Esophagus muscularis mucosa (tissue), 4 donors: Measurements from ENCODE around the gene DEGS1. TPM values are rescaled to one million over a fixed set of nuclear protein-coding genes. Genes with fewer than 3 reads are reported as not detected.

ENCODE experiments used
- DNase-seq: peaks from one replicate; pipeline ENCODE4 v3.0.0-alpha.2; 2017; ENCODE audit errors: extremely low spot score
- H3K27ac ChIP-seq, 4 donors: fragments of 200-600 bp; sonication (generic); replicated peaks in 1 of 4; 1 replicate in 3 of 4; 2 replicates in 1 of 4; pipeline ENCODE4 v1.5.1; 2016 to 2019; ENCODE audit warnings: mild to moderate bottlenecking in 1 of 4
- H3K27me3 ChIP-seq, 4 donors: fragments of 200-600 bp; sonication (generic); one replicate each; pipeline versions ENCODE4 v1.5.1 to v1.6.0; 2016 to 2019
- H3K36me3 ChIP-seq, 4 donors: fragments of 200-600 bp; sonication (generic); one replicate each; pipeline ENCODE4 v1.5.1; 2016 to 2019
- H3K4me1 ChIP-seq, 4 donors: fragments of 200-600 bp; sonication (generic); one replicate each; pipeline ENCODE4 v1.5.1; 2016 to 2019
- H3K4me3 ChIP-seq, 4 donors: fragments of 200-600 bp; sonication (generic); 1 replicate in 2 of 4; 2 replicates in 2 of 4; pipeline ENCODE4 v1.5.1; 2016 to 2019; ENCODE audit warnings: mild to moderate bottlenecking in 4 of 4, moderate library complexity in 1 of 4
- H3K9me3 ChIP-seq, 4 donors: fragments of 200-600 bp; sonication (generic); 1 replicate in 3 of 4; 2 replicates in 1 of 4; pipeline ENCODE4 v1.5.1; 2016 to 2019
- CTCF ChIP-seq, 3 experiments: fragments of 200-600 bp in 2 of 3; fragments of 450-650 bp in 1 of 3; sonication (generic) in 2 of 3; IDR thresholded peaks; one replicate each; pipeline ENCODE4 v1.5.1; 2017 to 2019; ENCODE audit warnings: antibody characterized with exemption in 3 of 3, mild to moderate bottlenecking in 2 of 3, moderate library complexity in 1 of 3
- EP300 ChIP-seq: sonication (generic); formaldehyde crosslinking; IDR thresholded peaks from one replicate; pipeline ENCODE4 v1.6.1; 2017; ENCODE audit warnings: antibody characterized with exemption
- POLR2A ChIP-seq: fragments of 450-650 bp; IDR thresholded peaks from one replicate; pipeline ENCODE4 v1.6.1; 2017; ENCODE audit warnings: antibody characterized with exemption, moderate library complexity, mild to moderate bottlenecking, low read depth
- POLR2AphosphoS5 ChIP-seq, 2 donors: sonication (generic); formaldehyde crosslinking; IDR thresholded peaks; one replicate each; pipeline ENCODE4 v1.6.1; 2017; ENCODE audit warnings: antibody characterized with exemption in 2 of 2
- WGBS: methylation state at CpG from one replicate; pipeline ENCODE4 v1.1.5; 2018; 5-methylcytosine and 5-hydroxymethylcytosine counted together
- intact Hi-C: fragments of 100-400 bp; cut with DNase I; formaldehyde crosslinking; loops from one replicate; pipeline ENCODE4 v1.15.1; 2023
- total RNA-seq, 4 donors: library from RNA; depleted of rRNA; stranded (reverse); fragments of >200 nt; gene quantifications; one replicate each; pipeline versions ENCODE4 v1.1.0 to v1.2.1, GENCODE V29; 2016

DEGS1 gene
- total RNA-seq, 4 donors from 2014 or later: 117 to 152 (median 124) TPM

GRCh38 chr1:224193319-224193966 lies 10.4 kb downstream of the DEGS1 start:
- intact Hi-C loops: no loop called here
- peaks cover 0 to 51% (median 45%) of the 10 kb centered on the region in 4 donors for H3K36me3 ChIP-seq

GRCh38 chr1:224196813-224197600 lies 14.0 kb downstream of the DEGS1 start:
- WGBS: 72% methylated on average over 5 of the region's 5 CpGs
- no peak for TF ChIP-seq EP300
- TF ChIP-seq POLR2A: no peak
- no peak for TF ChIP-seq CTCF (IDR thresholded peaks at IDR 0.05)
- TF ChIP-seq POLR2AphosphoS5 (IDR thresholded peaks at IDR 0.05): no peak
- DNase-seq: no peak
- intact Hi-C loops: no loop called here
- Histone ChIP-seq H3K27ac (no peak overlapping the region), H3K36me3 (peaks cover 0 to 31% (median 25%) of the 10 kb centered on the region in 4 donors), H3K9me3 (no peaks in the 10 kb centered on the region), H3K27me3 (no peaks in the 10 kb centered on the region), H3K4me1 (peaks cover 0 to 28% (median 14%) of the 10 kb centered on the region in 4 donors), H3K4me3 (no peak overlapping the region)

More at GRCh38 chr1:224193319-224193966, 10.4 kb downstream of the DEGS1 start:
- 90% methylated on average over 8 of the region's 8 CpGs for WGBS
- Histone ChIP-seq H3K4me1 (peaks cover 0 to 31% (median 21%) of the 10 kb centered on the region in 4 donors), H3K4me3 (no peak overlapping the region), H3K9me3 (no peaks in the 10 kb centered on the region), H3K27ac (no peak overlapping the region), H3K27me3 (no peaks in the 10 kb centered on the region)
- TF ChIP-seq POLR2AphosphoS5 (IDR thresholded peaks at IDR 0.05): no peak
- no peak for TF ChIP-seq EP300
- no peak for TF ChIP-seq POLR2A
- no peak for TF ChIP-seq CTCF (IDR thresholded peaks at IDR 0.05)
- no peak for DNase-seq

GRCh38 chr1:224198572-224198971 lies 15.5 kb downstream of the DEGS1 start:
- no peak for DNase-seq
- H3K27ac ChIP-seq: no peak overlapping the region
- no peaks in the 10 kb centered on the region for H3K27me3 ChIP-seq
- no peak overlapping the region for H3K4me3 ChIP-seq
- H3K4me1 ChIP-seq: peaks cover 2 to 26% (median 15%) of the 10 kb centered on the region in 4 donors
- intact Hi-C loops: no loop called here
- peaks cover 0 to 19% (median 11%) of the 10 kb centered on the region in 4 donors for H3K36me3 ChIP-seq
- TF ChIP-seq CTCF (IDR thresholded peaks at IDR 0.05): no peak
- no peak for TF ChIP-seq POLR2AphosphoS5 (IDR thresholded peaks at IDR 0.05)
- no peak for TF ChIP-seq EP300
- no peak for TF ChIP-seq POLR2A
- 95% methylated on average over 4 of the region's 4 CpGs for WGBS
- no peaks in the 10 kb centered on the region for H3K9me3 ChIP-seq

- TF ChIP-seq POLR2AphosphoS5 (IDR thresholded peaks at IDR 0.05) (no peak), CTCF (IDR thresholded peaks at IDR 0.05) (no peak), POLR2A (no peak), EP300 (no peak)
- H3K9me3 ChIP-seq: no peaks in the 10 kb centered on the region
- no peak overlapping the region for H3K27ac ChIP-seq
- intact Hi-C loops: no loop called here
- H3K4me1 ChIP-seq: peaks cover 12 to 37% (median 26%) of the 10 kb centered on the region in 4 donors
- WGBS: 82% methylated on average over 2 of the region's 2 CpGs
- peaks cover 0 to 8% (median 3%) of the 10 kb centered on the region in 4 donors for H3K36me3 ChIP-seq
- no peak overlapping the region for H3K4me3 ChIP-seq
- no peaks in the 10 kb centered on the region for H3K27me3 ChIP-seq
- DNase-seq: no peak
These were observed 16.6 kb downstream of the DEGS1 start for GRCh38 chr1:224199679-224200078.
